HepG2 (cell line): ENCODE results near the gene FXYD5. TPM values are rescaled to one million over a fixed set of nuclear protein-coding genes. Genes with fewer than 3 reads are reported as not detected.
A peak's percentile ranks its signal among the peaks of the same experiment; 100 is the strongest.

Source experiments
- ATF7 ChIP-seq, 2 experiments: fragments of 450-650 bp in 1 of 2; sonication (generic) in 1 of 2; formaldehyde crosslinking in 1 of 2; IDR thresholded peaks; 2 replicates each; pipeline versions ENCODE4 v1.4.0 to v1.6.1; 2016 to 2020; ENCODE audit warnings: antibody characterized with exemption in 1 of 2, mild to moderate bottlenecking in 1 of 2, missing genetic modification reagents in 1 of 2
- NCOA5 ChIP-seq: sonication (generic); formaldehyde crosslinking; IDR thresholded peaks from 2 replicates; pipeline ENCODE4 v1.4.0; 2020; ENCODE audit warnings: missing genetic modification reagents
- NR2F1 ChIP-seq, 2 experiments: fragments of 450-650 bp in 1 of 2; formaldehyde crosslinking in 1 of 2; IDR thresholded peaks; 2 replicates each; pipeline versions ENCODE4 v1.5.0 to v1.6.1; 2016 to 2020; ENCODE audit warnings: mild to moderate bottlenecking in 1 of 2, missing compliant biosample characterization in 1 of 2, missing genetic modification reagents in 1 of 2, moderate library complexity in 1 of 2
- TEAD3 ChIP-seq: optimal IDR thresholded peaks from 2 replicates; pipeline ENCODE3; 2016; ENCODE audit warnings: borderline replicate concordance
- TOE1 ChIP-seq: sonication (generic); formaldehyde crosslinking; IDR thresholded peaks from 2 replicates; pipeline ENCODE4 v1.4.0; 2020; ENCODE audit warnings: mild to moderate bottlenecking, missing genetic modification reagents
- ZNF143 ChIP-seq: sonication (generic); formaldehyde crosslinking; IDR thresholded peaks from 2 replicates; pipeline ENCODE4 v1.4.0; 2020; ENCODE audit warnings: missing genetic modification reagents
- ZNF354B ChIP-seq: sonication (generic); formaldehyde crosslinking; IDR thresholded peaks from 2 replicates; pipeline ENCODE4 v1.8.0; 2022; ENCODE audit warnings: mild to moderate bottlenecking, missing genetic modification reagents
- ZNF383 ChIP-seq: sonication (generic); formaldehyde crosslinking; IDR thresholded peaks from 2 replicates; pipeline ENCODE4 v1.4.0; 2020; ENCODE audit warnings: missing genetic modification reagents, mild to moderate bottlenecking, borderline replicate concordance
- ZNF446 ChIP-seq: sonication (generic); formaldehyde crosslinking; IDR thresholded peaks from 2 replicates; pipeline ENCODE4 v1.5.0; 2020; ENCODE audit warnings: mild to moderate bottlenecking, missing genetic modification reagents
- ZNF768 ChIP-seq: sonication (generic); formaldehyde crosslinking; IDR thresholded peaks from 2 replicates; pipeline ENCODE4 v1.4.0; 2020; ENCODE audit warnings: missing genetic modification reagents
- ZNF773 ChIP-seq: sonication (generic); formaldehyde crosslinking; IDR thresholded peaks from 2 replicates; pipeline ENCODE4 v1.4.0; 2020; ENCODE audit warnings: missing genetic modification reagents, borderline replicate concordance
- ZNF850 ChIP-seq: sonication (generic); formaldehyde crosslinking; conservative IDR thresholded peaks from 2 replicates; pipeline ENCODE4 v1.9.0; 2021; ENCODE audit warnings: mild to moderate bottlenecking, missing genetic modification reagents
- polyA plus RNA-seq, 8 experiments: library from polyadenylated mRNA; depleted of rRNA in 3 of 8; stranded (reverse) in 7 of 8; unstranded in 1 of 8; fragments of >200 nt; fragmentation: Illumina TruSeq in 4 of 8; extraction: Trizol in 4 of 8; gene quantifications; 2 replicates each; pipeline versions ENCODE4 v1.2.1 to v1.2.3, GENCODE V29; 2011 to 2016; ENCODE audit warnings: low read depth in 4 of 8, missing spikeins in 1 of 8, mixed read lengths in 1 of 8; ENCODE audit not compliant: insufficient read depth in 1 of 8
- total RNA-seq, 5 experiments: library from RNA; depleted of rRNA; stranded (reverse); fragments of >200 nt; fragmentation: Illumina TruSeq; extraction: Trizol; gene quantifications; 2 replicates each; pipeline ENCODE4 v1.2.3, GENCODE V29; 2016; ENCODE audit warnings: low read depth in 1 of 5
- TF ChIP-seq, protein P1 (sequence below): sonication (generic); formaldehyde crosslinking; IDR thresholded peaks from 2 replicates; pipeline ENCODE4 v1.4.0; 2020; ENCODE audit warnings: missing genetic modification reagents, borderline replicate concordance
- TF ChIP-seq, protein P2 (sequence below): sonication (generic); formaldehyde crosslinking; IDR thresholded peaks from 2 replicates; pipeline ENCODE4 v1.4.0; 2020; ENCODE audit warnings: missing genetic modification reagents
- TF ChIP-seq, protein P3 (sequence below): sonication (generic); formaldehyde crosslinking; conservative IDR thresholded peaks from 2 replicates; pipeline ENCODE4 v1.4.0; 2020; ENCODE audit warnings: missing genetic modification reagents
- TF ChIP-seq, protein P4 (sequence below): sonication (generic); formaldehyde crosslinking; IDR thresholded peaks from 2 replicates; pipeline ENCODE4 v1.5.0; 2020; ENCODE audit warnings: mild to moderate bottlenecking, missing genetic modification reagents
- TF ChIP-seq, protein P5 (sequence below): sonication (generic); formaldehyde crosslinking; IDR thresholded peaks from 2 replicates; pipeline ENCODE4 v1.8.0; 2022; ENCODE audit warnings: missing genetic modification reagents, low read depth, mild to moderate bottlenecking, borderline replicate concordance

FXYD5 gene
- total and polyA plus RNA-seq, 2 of the 13 experiments (the other 11 are each of a cell fraction or from before 2014, with no cell fraction given): 0.65 TPM; not detected in 1

DNA sequence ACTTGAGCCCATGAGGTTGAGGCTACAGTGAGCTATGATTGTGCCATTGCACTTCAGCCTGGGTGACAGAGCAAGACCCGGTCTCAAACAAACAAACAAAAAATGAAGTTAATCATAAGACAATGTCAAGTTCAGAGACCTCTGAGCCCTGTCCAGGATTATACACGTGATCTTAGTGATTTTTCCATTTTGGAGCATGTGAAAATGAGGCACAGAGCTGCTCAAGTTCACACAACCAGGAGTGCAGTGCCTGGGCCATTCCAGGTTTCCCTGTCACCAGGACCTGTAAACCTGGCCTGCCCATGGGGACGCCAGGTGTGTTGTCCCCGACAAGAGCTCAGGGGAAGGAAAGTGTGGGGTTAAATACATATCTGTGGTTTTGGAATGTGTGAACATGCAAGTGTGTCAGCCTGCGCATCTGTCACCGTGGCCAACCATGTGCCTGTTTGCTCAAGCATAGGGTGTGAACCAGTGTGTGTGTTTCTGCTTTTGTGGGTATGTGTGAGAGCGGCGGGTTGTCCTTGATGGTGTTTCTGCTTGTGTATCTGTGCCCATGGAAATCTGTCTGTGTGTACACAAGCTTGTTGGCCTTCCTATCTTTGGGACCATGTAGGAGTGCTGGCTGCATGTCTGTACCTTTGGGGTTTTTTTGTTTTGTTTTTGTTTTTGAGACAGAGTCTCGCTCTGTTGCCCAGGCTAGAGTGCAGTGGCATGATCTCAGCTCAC is 17.4 kb upstream of the FXYD5 start (continued):
- TF ChIP-seq ZNF383 (CRISPR knock-in tag) (no peak), ZNF143 (CRISPR knock-in tag) (no peak), ZNF354B (CRISPR knock-in tag) (no peak), ZNF768 (CRISPR knock-in tag) (no peak), TEAD3 (CRISPR knock-in tag) (peak; percentile 74), ZNF850 (CRISPR knock-in tag) (no peak), NR2F1 (CRISPR knock-in tag; IDR thresholded peaks at IDR 0.05) (peak; percentile 33 to 47; a peak in 1 of 4 replicates), NCOA5 (CRISPR knock-in tag) (no peak), ATF7 (IDR thresholded peaks at IDR 0.05) (no peak), ATF7 (CRISPR knock-in tag; IDR thresholded peaks at IDR 0.05) (no peak), ZNF773 (CRISPR knock-in tag) (no peak), TOE1 (CRISPR knock-in tag) (no peak), ZNF446 (CRISPR knock-in tag) (0 out of 2 replicates have a peak, but pooled peaks have one; percentile 62)
- TF ChIP-seq, protein P1, sequence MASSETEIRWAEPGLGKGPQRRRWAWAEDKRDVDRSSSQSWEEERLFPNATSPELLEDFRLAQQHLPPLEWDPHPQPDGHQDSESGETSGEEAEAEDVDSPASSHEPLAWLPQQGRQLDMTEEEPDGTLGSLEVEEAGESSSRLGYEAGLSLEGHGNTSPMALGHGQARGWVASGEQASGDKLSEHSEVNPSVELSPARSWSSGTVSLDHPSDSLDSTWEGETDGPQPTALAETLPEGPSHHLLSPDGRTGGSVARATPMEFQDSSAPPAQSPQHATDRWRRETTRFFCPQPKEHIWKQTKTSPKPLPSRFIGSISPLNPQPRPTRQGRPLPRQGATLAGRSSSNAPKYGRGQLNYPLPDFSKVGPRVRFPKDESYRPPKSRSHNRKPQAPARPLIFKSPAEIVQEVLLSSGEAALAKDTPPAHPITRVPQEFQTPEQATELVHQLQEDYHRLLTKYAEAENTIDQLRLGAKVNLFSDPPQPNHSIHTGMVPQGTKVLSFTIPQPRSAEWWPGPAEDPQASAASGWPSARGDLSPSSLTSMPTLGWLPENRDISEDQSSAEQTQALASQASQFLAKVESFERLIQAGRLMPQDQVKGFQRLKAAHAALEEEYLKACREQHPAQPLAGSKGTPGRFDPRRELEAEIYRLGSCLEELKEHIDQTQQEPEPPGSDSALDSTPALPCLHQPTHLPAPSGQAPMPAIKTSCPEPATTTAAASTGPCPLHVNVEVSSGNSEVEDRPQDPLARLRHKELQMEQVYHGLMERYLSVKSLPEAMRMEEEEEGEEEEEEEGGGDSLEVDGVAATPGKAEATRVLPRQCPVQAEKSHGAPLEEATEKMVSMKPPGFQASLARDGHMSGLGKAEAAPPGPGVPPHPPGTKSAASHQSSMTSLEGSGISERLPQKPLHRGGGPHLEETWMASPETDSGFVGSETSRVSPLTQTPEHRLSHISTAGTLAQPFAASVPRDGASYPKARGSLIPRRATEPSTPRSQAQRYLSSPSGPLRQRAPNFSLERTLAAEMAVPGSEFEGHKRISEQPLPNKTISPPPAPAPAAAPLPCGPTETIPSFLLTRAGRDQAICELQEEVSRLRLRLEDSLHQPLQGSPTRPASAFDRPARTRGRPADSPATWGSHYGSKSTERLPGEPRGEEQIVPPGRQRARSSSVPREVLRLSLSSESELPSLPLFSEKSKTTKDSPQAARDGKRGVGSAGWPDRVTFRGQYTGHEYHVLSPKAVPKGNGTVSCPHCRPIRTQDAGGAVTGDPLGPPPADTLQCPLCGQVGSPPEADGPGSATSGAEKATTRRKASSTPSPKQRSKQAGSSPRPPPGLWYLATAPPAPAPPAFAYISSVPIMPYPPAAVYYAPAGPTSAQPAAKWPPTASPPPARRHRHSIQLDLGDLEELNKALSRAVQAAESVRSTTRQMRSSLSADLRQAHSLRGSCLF (CRISPR knock-in tag): no peak
- TF ChIP-seq, protein P2, sequence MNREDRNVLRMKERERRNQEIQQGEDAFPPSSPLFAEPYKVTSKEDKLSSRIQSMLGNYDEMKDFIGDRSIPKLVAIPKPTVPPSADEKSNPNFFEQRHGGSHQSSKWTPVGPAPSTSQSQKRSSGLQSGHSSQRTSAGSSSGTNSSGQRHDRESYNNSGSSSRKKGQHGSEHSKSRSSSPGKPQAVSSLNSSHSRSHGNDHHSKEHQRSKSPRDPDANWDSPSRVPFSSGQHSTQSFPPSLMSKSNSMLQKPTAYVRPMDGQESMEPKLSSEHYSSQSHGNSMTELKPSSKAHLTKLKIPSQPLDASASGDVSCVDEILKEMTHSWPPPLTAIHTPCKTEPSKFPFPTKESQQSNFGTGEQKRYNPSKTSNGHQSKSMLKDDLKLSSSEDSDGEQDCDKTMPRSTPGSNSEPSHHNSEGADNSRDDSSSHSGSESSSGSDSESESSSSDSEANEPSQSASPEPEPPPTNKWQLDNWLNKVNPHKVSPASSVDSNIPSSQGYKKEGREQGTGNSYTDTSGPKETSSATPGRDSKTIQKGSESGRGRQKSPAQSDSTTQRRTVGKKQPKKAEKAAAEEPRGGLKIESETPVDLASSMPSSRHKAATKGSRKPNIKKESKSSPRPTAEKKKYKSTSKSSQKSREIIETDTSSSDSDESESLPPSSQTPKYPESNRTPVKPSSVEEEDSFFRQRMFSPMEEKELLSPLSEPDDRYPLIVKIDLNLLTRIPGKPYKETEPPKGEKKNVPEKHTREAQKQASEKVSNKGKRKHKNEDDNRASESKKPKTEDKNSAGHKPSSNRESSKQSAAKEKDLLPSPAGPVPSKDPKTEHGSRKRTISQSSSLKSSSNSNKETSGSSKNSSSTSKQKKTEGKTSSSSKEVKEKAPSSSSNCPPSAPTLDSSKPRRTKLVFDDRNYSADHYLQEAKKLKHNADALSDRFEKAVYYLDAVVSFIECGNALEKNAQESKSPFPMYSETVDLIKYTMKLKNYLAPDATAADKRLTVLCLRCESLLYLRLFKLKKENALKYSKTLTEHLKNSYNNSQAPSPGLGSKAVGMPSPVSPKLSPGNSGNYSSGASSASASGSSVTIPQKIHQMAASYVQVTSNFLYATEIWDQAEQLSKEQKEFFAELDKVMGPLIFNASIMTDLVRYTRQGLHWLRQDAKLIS (CRISPR knock-in tag): no peak
- TF ChIP-seq, protein P3, sequence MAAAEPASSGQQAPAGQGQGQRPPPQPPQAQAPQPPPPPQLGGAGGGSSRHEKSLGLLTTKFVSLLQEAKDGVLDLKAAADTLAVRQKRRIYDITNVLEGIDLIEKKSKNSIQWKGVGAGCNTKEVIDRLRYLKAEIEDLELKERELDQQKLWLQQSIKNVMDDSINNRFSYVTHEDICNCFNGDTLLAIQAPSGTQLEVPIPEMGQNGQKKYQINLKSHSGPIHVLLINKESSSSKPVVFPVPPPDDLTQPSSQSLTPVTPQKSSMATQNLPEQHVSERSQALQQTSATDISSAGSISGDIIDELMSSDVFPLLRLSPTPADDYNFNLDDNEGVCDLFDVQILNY (CRISPR knock-in tag): no peak
- TF ChIP-seq, protein P4, sequence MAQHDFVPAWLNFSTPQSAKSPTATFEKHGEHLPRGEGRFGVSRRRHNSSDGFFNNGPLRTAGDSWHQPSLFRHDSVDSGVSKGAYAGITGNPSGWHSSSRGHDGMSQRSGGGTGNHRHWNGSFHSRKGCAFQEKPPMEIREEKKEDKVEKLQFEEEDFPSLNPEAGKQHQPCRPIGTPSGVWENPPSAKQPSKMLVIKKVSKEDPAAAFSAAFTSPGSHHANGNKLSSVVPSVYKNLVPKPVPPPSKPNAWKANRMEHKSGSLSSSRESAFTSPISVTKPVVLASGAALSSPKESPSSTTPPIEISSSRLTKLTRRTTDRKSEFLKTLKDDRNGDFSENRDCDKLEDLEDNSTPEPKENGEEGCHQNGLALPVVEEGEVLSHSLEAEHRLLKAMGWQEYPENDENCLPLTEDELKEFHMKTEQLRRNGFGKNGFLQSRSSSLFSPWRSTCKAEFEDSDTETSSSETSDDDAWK (CRISPR knock-in tag): no peak
- TF ChIP-seq, protein P5, sequence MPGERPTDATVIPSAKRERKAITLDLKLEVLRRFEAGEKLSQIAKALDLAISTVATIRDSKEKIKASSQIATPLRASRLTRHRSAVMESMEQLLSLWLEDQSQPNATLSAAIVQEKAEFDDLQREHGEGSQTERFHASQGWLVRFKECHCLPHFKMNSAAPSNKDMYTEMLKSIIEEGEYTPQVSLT (CRISPR knock-in tag): no peak
